ENCODE data around the gene ZNF488. TPM values are rescaled to one million over a fixed set of nuclear protein-coding genes. Genes with fewer than 3 reads are reported as not detected.
"Not testable (repeated sequence)": the region's sequence is repeated elsewhere in the genome, so short reads cannot be mapped to it uniquely, and the experiment has no call there.

ZNF488 gene
- total RNA-seq, 1 donor from 2014 or later: not detected

- peaks cover 30% of the 10 kb centered on the region for H3K27me3 Mint-ChIP-seq (ENCODE audit: insufficient read depth)
These were observed 4.8 kb upstream of the ZNF488 start for GRCh38 chr10:47388879-47389278.

GRCh38 chr10:47386104-47386503 lies 2.0 kb upstream of the ZNF488 start:
- peaks cover 17% of the 10 kb centered on the region for H3K9me3 Mint-ChIP-seq
- H3K36me3 Mint-ChIP-seq (ENCODE audit: low read depth); H3K4me3 Mint-ChIP-seq; H3K27ac Mint-ChIP-seq; DNase-seq (ENCODE audit: low spot score); intact Hi-C loops (cut with micrococcal nuclease): not testable (repeated sequence)
- H3K4me1 Mint-ChIP-seq (ENCODE audit: low read depth): peaks cover 12% of the 10 kb centered on the region
- peaks cover 42% of the 10 kb centered on the region for H3K27me3 Mint-ChIP-seq (ENCODE audit: insufficient read depth)

More at GRCh38 chr10:47388879-47389278, 4.8 kb upstream of the ZNF488 start:
- intact Hi-C loops (cut with micrococcal nuclease): no loop called here
- peaks cover 6% of the 10 kb centered on the region for H3K4me1 Mint-ChIP-seq (ENCODE audit: low read depth)
- DNase-seq (ENCODE audit: low spot score): no peak
- H3K27ac Mint-ChIP-seq: no peak overlapping the region
- peaks cover 17% of the 10 kb centered on the region for H3K9me3 Mint-ChIP-seq
- H3K4me3 Mint-ChIP-seq: no peak overlapping the region
- peaks cover 2% of the 10 kb centered on the region for H3K36me3 Mint-ChIP-seq (ENCODE audit: low read depth)

GRCh38 chr10:47383261-47384147 lies 589 bp downstream of the ZNF488 start:
- Mint-ChIP-seq H3K4me3 (peak overlapping the region; percentile 85), H3K27me3 (ENCODE audit: insufficient read depth) (peaks cover 43% of the 10 kb centered on the region), H3K4me1 (ENCODE audit: low read depth) (peaks cover 12% of the 10 kb centered on the region), H3K27ac (no peak overlapping the region), H3K9me3 (peaks cover 17% of the 10 kb centered on the region), H3K36me3 (ENCODE audit: low read depth) (peaks cover 3% of the 10 kb centered on the region)
- intact Hi-C loops (cut with micrococcal nuclease): no loop called here
- DNase-seq (ENCODE audit: low spot score): no peak

GRCh38 chr10:47381427-47382379 lies 2.4 kb downstream of the ZNF488 start:
- H3K4me3 Mint-ChIP-seq: no peak overlapping the region
- H3K4me1 Mint-ChIP-seq (ENCODE audit: low read depth): peaks cover 12% of the 10 kb centered on the region
- no peak overlapping the region for H3K27ac Mint-ChIP-seq
- peaks cover 3% of the 10 kb centered on the region for H3K36me3 Mint-ChIP-seq (ENCODE audit: low read depth)
- intact Hi-C loops (cut with micrococcal nuclease): no loop called here
- H3K27me3 Mint-ChIP-seq (ENCODE audit: insufficient read depth): peaks cover 56% of the 10 kb centered on the region
- no peak for DNase-seq (ENCODE audit: low spot score)
- peaks cover 9% of the 10 kb centered on the region for H3K9me3 Mint-ChIP-seq

GRCh38 chr10:47381103-47381395 lies 3.0 kb downstream of the ZNF488 start:
- H3K27ac Mint-ChIP-seq: no peak overlapping the region
- peaks cover 9% of the 10 kb centered on the region for H3K9me3 Mint-ChIP-seq
- H3K36me3 Mint-ChIP-seq (ENCODE audit: low read depth): peaks cover 3% of the 10 kb centered on the region
- H3K4me1 Mint-ChIP-seq (ENCODE audit: low read depth): peaks cover 12% of the 10 kb centered on the region
- H3K4me3 Mint-ChIP-seq: no peak overlapping the region
- no peak for DNase-seq (ENCODE audit: low spot score)
- peaks cover 56% of the 10 kb centered on the region for H3K27me3 Mint-ChIP-seq (ENCODE audit: insufficient read depth)
- intact Hi-C loops (cut with micrococcal nuclease): no loop called here

GRCh38 chr10:47380341-47381102 lies 3.6 kb downstream of the ZNF488 start:
- Mint-ChIP-seq H3K27me3 (ENCODE audit: insufficient read depth) (peaks cover 53% of the 10 kb centered on the region), H3K27ac (no peak overlapping the region), H3K4me1 (ENCODE audit: low read depth) (peaks cover 12% of the 10 kb centered on the region), H3K4me3 (no peak overlapping the region), H3K36me3 (ENCODE audit: low read depth) (peaks cover 1% of the 10 kb centered on the region), H3K9me3 (peaks cover 5% of the 10 kb centered on the region)
- DNase-seq (ENCODE audit: low spot score): no peak
- intact Hi-C loops (cut with micrococcal nuclease): no loop called here

- Mint-ChIP-seq H3K4me1 (ENCODE audit: low read depth) (peaks cover 10% of the 10 kb centered on the region), H3K9me3 (peaks cover 2% of the 10 kb centered on the region), H3K27ac (no peak overlapping the region), H3K27me3 (ENCODE audit: insufficient read depth) (peaks cover 48% of the 10 kb centered on the region), H3K36me3 (ENCODE audit: low read depth) (peaks cover 1% of the 10 kb centered on the region), H3K4me3 (no peak overlapping the region)
- DNase-seq (ENCODE audit: low spot score): no peak
- intact Hi-C loops (cut with micrococcal nuclease): no loop called here
These were observed 4.2 kb downstream of the ZNF488 start for GRCh38 chr10:47379901-47380300.

GRCh38 chr10:47379445-47379785 lies 4.7 kb downstream of the ZNF488 start:
- Mint-ChIP-seq H3K36me3 (ENCODE audit: low read depth) (peaks cover 1% of the 10 kb centered on the region), H3K27ac (no peak overlapping the region), H3K4me3 (no peak overlapping the region), H3K9me3 (no peaks in the 10 kb centered on the region), H3K4me1 (ENCODE audit: low read depth) (peaks cover 8% of the 10 kb centered on the region), H3K27me3 (ENCODE audit: insufficient read depth) (peaks cover 45% of the 10 kb centered on the region)
- intact Hi-C loops (cut with micrococcal nuclease): no loop called here
- DNase-seq (ENCODE audit: low spot score): no peak

GRCh38 chr10:47378606-47379444 lies 5.3 kb downstream of the ZNF488 start:
- no peak overlapping the region for H3K27ac Mint-ChIP-seq
- no peak overlapping the region for H3K4me3 Mint-ChIP-seq
- peaks cover 5% of the 10 kb centered on the region for H3K4me1 Mint-ChIP-seq (ENCODE audit: low read depth)
- no peak for DNase-seq (ENCODE audit: low spot score)
- H3K27me3 Mint-ChIP-seq (ENCODE audit: insufficient read depth): peaks cover 43% of the 10 kb centered on the region
- intact Hi-C loops (cut with micrococcal nuclease): no loop called here
- no peaks in the 10 kb centered on the region for H3K9me3 Mint-ChIP-seq
- peaks cover under 1% of the 10 kb centered on the region for H3K36me3 Mint-ChIP-seq (ENCODE audit: low read depth)

- no peak for DNase-seq (ENCODE audit: low spot score)
- H3K36me3 Mint-ChIP-seq (ENCODE audit: low read depth): no peaks in the 10 kb centered on the region
- H3K27me3 Mint-ChIP-seq (ENCODE audit: insufficient read depth): peaks cover 39% of the 10 kb centered on the region
- no peaks in the 10 kb centered on the region for H3K9me3 Mint-ChIP-seq
- no peaks in the 10 kb centered on the region for H3K4me1 Mint-ChIP-seq (ENCODE audit: low read depth)
- no peak overlapping the region for H3K4me3 Mint-ChIP-seq
- H3K27ac Mint-ChIP-seq: no peak overlapping the region
- intact Hi-C loops (cut with micrococcal nuclease): no loop called here
These were observed 5.9 kb downstream of the ZNF488 start for GRCh38 chr10:47378183-47378510.

GRCh38 chr10:47376522-47377220 lies 7.4 kb downstream of the ZNF488 start:
- DNase-seq (ENCODE audit: low spot score): no peak
- Mint-ChIP-seq H3K27me3 (ENCODE audit: insufficient read depth) (peaks cover 27% of the 10 kb centered on the region), H3K4me1 (ENCODE audit: low read depth) (no peaks in the 10 kb centered on the region)

More at GRCh38 chr10:47376522-47377220, 7.4 kb downstream of the ZNF488 start:
- intact Hi-C loops (cut with micrococcal nuclease): no loop called here
- H3K36me3 Mint-ChIP-seq (ENCODE audit: low read depth): no peaks in the 10 kb centered on the region
- H3K9me3 Mint-ChIP-seq: no peaks in the 10 kb centered on the region
- H3K27ac Mint-ChIP-seq: no peak overlapping the region
- no peak overlapping the region for H3K4me3 Mint-ChIP-seq

All from activated T-helper 1 cell treated with anti-CD3 and anti-CD28 coated beads, Interleukin-12 subunit alpha, Interleukin-12 subunit beta, Interleukin-2, Interleukin-4 antibody, amounts not matched to agents 30 ng/mL and 10 ng/mL and 1 ng/mL, durations not matched to agents 14 hours and 24 hours and 36 hours (primary cell).